Liver (tissue), 9 donors: ENCODE results near the gene SGCD. TPM values are rescaled to one million over a fixed set of nuclear protein-coding genes. Genes with fewer than 3 reads are reported as not detected.

ENCODE experiments used
- DNase-seq: peaks from one replicate; pipeline ENCODE4 v3.0.0-alpha.2; 2017; ENCODE audit warnings: low spot score
- H3K27ac ChIP-seq, 2 donors: one replicate each; pipeline ENCODE4 v1.7.0; 2013; ENCODE audit warnings: inconsistent platforms in 2 of 2, low read length in 2 of 2, control low read depth in 1 of 2, low read depth in 1 of 2, mild to moderate bottlenecking in 1 of 2
- H3K27me3 ChIP-seq, 4 donors: one replicate each; pipeline versions ENCODE4 v1.6.1 to v1.7.0; 2013; ENCODE audit warnings: low read length in 3 of 4, inconsistent platforms in 1 of 4, mild to moderate bottlenecking in 1 of 4, moderate library complexity in 1 of 4; ENCODE audit not compliant: control insufficient read depth in 4 of 4, insufficient read depth in 4 of 4
- H3K36me3 ChIP-seq, 4 donors: one replicate each; pipeline versions ENCODE4 v1.6.1 to v1.7.0; 2013; ENCODE audit warnings: low read length in 3 of 4, mild to moderate bottlenecking in 3 of 4, low read depth in 1 of 4, moderate library complexity in 1 of 4; ENCODE audit not compliant: control insufficient read depth in 4 of 4, insufficient read depth in 3 of 4
- H3K4me1 ChIP-seq, 4 donors: one replicate each; pipeline versions ENCODE4 v1.6.1 to v1.7.0; 2013; ENCODE audit warnings: low read length in 3 of 4, mild to moderate bottlenecking in 3 of 4, moderate library complexity in 1 of 4; ENCODE audit not compliant: control insufficient read depth in 4 of 4, insufficient read depth in 4 of 4
- H3K4me3 ChIP-seq, 3 donors: one replicate each; pipeline versions ENCODE4 v1.6.1 to v1.7.0; 2013; ENCODE audit warnings: low read length in 3 of 3, control low read depth in 1 of 3, low read depth in 1 of 3, mild to moderate bottlenecking in 1 of 3
- H3K9ac ChIP-seq, 2 donors: one replicate each; pipeline ENCODE4 v1.7.0; 2013; ENCODE audit warnings: low read length in 2 of 2, mild to moderate bottlenecking in 2 of 2, moderate library complexity in 2 of 2, control low read depth in 1 of 2, low read depth in 1 of 2
- H3K9me3 ChIP-seq, 4 donors: one replicate each; pipeline versions ENCODE4 v1.6.1 to v1.7.0; 2013; ENCODE audit warnings: low read length in 3 of 4; ENCODE audit not compliant: control insufficient read depth in 4 of 4
- EGR1 ChIP-seq, 2 donors: IDR thresholded peaks; 2 replicates each; pipeline ENCODE4 v1.6.1; 2016 to 2018; ENCODE audit warnings: antibody characterized with exemption in 2 of 2, low read depth in 2 of 2
- FOXA1 ChIP-seq: IDR thresholded peaks from 2 replicates; pipeline ENCODE4 v1.6.1; 2016; ENCODE audit warnings: antibody characterized with exemption
- FOXA2 ChIP-seq: IDR thresholded peaks from 2 replicates; pipeline ENCODE4 v1.6.1; 2016; ENCODE audit warnings: antibody characterized with exemption
- GABPA ChIP-seq, 2 donors: IDR thresholded peaks in 1 of 2; conservative IDR thresholded peaks in 1 of 2; 2 replicates each; pipeline ENCODE4 v1.6.1; 2016; ENCODE audit warnings: antibody characterized with exemption in 2 of 2, mild to moderate bottlenecking in 1 of 2, moderate library complexity in 1 of 2
- HNF4G ChIP-seq: IDR thresholded peaks from 2 replicates; pipeline ENCODE4 v1.6.1; 2016; ENCODE audit warnings: antibody characterized with exemption
- JUND ChIP-seq, 2 donors: IDR thresholded peaks; 2 replicates each; pipeline ENCODE4 v1.6.1; 2016; ENCODE audit warnings: antibody characterized with exemption in 2 of 2
- MAX ChIP-seq: IDR thresholded peaks from 2 replicates; pipeline ENCODE4 v1.6.1; 2016; ENCODE audit warnings: antibody characterized with exemption
- NR2F2 ChIP-seq: IDR thresholded peaks from 2 replicates; pipeline ENCODE4 v1.6.1; 2016; ENCODE audit warnings: antibody characterized with exemption
- RAD21 ChIP-seq, 2 donors: IDR thresholded peaks; 2 replicates each; pipeline ENCODE4 v1.6.1; 2016; ENCODE audit warnings: antibody characterized with exemption in 2 of 2, mild to moderate bottlenecking in 2 of 2
- REST ChIP-seq: IDR thresholded peaks from 2 replicates; pipeline ENCODE4 v1.6.1; 2016; ENCODE audit warnings: antibody characterized with exemption, mild to moderate bottlenecking
- RXRA ChIP-seq, 2 donors: IDR thresholded peaks; 2 replicates each; pipeline ENCODE4 v1.6.1; 2017 to 2018; ENCODE audit warnings: antibody characterized with exemption in 2 of 2, mild to moderate bottlenecking in 1 of 2
- SP1 ChIP-seq: IDR thresholded peaks from 2 replicates; pipeline ENCODE4 v1.6.1; 2018; ENCODE audit warnings: antibody characterized with exemption, mild to moderate bottlenecking
- TAF1 ChIP-seq: conservative IDR thresholded peaks from 2 replicates; pipeline ENCODE4 v1.6.1; 2016; ENCODE audit warnings: antibody characterized with exemption, mild to moderate bottlenecking
- YY1 ChIP-seq: IDR thresholded peaks from 2 replicates; pipeline ENCODE4 v1.6.1; 2016; ENCODE audit warnings: antibody characterized with exemption, mild to moderate bottlenecking
- WGBS: extraction: QIAGEN DNeasy Blood & Tissue Kit; methylation state at CpG from one replicate; pipeline ENCODE4 v1.1.7; 2013; 5-methylcytosine and 5-hydroxymethylcytosine counted together
- polyA plus RNA-seq, 2 donors: library from polyadenylated mRNA; stranded (reverse) in 1 of 2; unstranded in 1 of 2; fragments of 200-250 nt in 1 of 2; fragments of >200 nt in 1 of 2; fragmentation: Nextera tagmentation in 1 of 2; extraction: Ambion mirVana in 1 of 2; gene quantifications; one replicate each; pipeline versions ENCODE4 v1.2.1 to v1.2.3, GENCODE V29; 2013 to 2015
- total RNA-seq, 2 donors: library from RNA; depleted of rRNA; stranded (reverse); fragments of >200 nt; gene quantifications; one replicate each; pipeline ENCODE4 v1.2.3, GENCODE V29; 2014
- TF ChIP-seq, protein P1 (sequence below): IDR thresholded peaks from 2 replicates; pipeline ENCODE4 v1.6.1; 2016; ENCODE audit warnings: antibody characterized with exemption
- TF ChIP-seq, protein P2 (sequence below): IDR thresholded peaks from 2 replicates; pipeline ENCODE4 v1.6.1; 2016; ENCODE audit warnings: antibody characterized with exemption
- TF ChIP-seq, protein P3 (sequence below): fragments of 150-350 bp; IDR thresholded peaks from 2 replicates; pipeline ENCODE4 v1.5.1; 2017; ENCODE audit warnings: improper control_type of control experiment, low read depth, low read length; ENCODE audit not compliant: missing input control
- donor health status: healthy.
- donor health status: healthy.
- donor health status: healthy.
- donor health status: healthy.
- donor health status: healthy.

Gene SGCD
- total and polyA plus RNA-seq, 4 donors = 0.35 to 1.7 (median 1.0) TPM

DNA sequence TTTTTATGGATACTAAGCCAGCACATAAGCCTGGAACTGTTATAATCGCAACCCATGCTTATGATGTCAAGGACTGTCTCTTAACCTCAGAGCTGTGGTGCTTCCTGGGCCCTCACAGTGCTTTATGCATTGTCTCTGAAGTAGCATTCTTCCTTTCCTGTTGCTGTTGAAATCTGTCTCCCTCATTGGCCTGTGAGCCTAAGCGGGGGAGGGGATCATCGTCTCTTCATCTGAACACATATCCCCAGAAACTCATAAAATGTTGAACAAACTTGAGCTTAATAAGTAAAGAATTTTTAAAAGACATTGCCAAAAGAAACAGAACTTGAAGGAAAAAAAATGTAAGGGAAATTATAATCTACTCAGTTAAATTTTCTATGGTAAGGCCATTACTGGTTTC lies 80.3 kb downstream of the SGCD start:
- no peak overlapping the region for H3K27ac ChIP-seq
- 93% methylated on average over 3 of the region's 3 CpGs for WGBS
- no peak overlapping the region for H3K9ac ChIP-seq
- no peaks in the 10 kb centered on the region for H3K27me3 ChIP-seq
- no peaks in the 10 kb centered on the region for H3K9me3 ChIP-seq
- DNase-seq = no peak
- H3K4me3 ChIP-seq = no peak overlapping the region
- no peaks in the 10 kb centered on the region for H3K36me3 ChIP-seq
- no peaks in the 10 kb centered on the region for H3K4me1 ChIP-seq
- TF ChIP-seq GABPA (IDR thresholded peaks at IDR 0.05 in 1 of 2, conservative IDR thresholded peaks at IDR 0.05 in 1 of 2) = no peak
- TF ChIP-seq REST = no peak
- TF ChIP-seq, protein P1, sequence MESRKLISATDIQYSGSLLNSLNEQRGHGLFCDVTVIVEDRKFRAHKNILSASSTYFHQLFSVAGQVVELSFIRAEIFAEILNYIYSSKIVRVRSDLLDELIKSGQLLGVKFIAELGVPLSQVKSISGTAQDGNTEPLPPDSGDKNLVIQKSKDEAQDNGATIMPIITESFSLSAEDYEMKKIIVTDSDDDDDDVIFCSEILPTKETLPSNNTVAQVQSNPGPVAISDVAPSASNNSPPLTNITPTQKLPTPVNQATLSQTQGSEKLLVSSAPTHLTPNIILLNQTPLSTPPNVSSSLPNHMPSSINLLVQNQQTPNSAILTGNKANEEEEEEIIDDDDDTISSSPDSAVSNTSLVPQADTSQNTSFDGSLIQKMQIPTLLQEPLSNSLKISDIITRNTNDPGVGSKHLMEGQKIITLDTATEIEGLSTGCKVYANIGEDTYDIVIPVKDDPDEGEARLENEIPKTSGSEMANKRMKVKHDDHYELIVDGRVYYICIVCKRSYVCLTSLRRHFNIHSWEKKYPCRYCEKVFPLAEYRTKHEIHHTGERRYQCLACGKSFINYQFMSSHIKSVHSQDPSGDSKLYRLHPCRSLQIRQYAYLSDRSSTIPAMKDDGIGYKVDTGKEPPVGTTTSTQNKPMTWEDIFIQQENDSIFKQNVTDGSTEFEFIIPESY = no peak
- TF ChIP-seq, protein P2, sequence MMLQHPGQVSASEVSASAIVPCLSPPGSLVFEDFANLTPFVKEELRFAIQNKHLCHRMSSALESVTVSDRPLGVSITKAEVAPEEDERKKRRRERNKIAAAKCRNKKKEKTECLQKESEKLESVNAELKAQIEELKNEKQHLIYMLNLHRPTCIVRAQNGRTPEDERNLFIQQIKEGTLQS = no peak
- TF ChIP-seq NR2F2 = no peak
- no peak for TF ChIP-seq EGR1 (IDR thresholded peaks at IDR 0.05; ENCODE audit: low read depth in 2 of 2)
- no peak for TF ChIP-seq YY1
- TF ChIP-seq SP1 = no peak
- no peak for TF ChIP-seq MAX
- no peak for TF ChIP-seq TAF1
- no peak for TF ChIP-seq RAD21 (IDR thresholded peaks at IDR 0.05)
- TF ChIP-seq, protein P3, sequence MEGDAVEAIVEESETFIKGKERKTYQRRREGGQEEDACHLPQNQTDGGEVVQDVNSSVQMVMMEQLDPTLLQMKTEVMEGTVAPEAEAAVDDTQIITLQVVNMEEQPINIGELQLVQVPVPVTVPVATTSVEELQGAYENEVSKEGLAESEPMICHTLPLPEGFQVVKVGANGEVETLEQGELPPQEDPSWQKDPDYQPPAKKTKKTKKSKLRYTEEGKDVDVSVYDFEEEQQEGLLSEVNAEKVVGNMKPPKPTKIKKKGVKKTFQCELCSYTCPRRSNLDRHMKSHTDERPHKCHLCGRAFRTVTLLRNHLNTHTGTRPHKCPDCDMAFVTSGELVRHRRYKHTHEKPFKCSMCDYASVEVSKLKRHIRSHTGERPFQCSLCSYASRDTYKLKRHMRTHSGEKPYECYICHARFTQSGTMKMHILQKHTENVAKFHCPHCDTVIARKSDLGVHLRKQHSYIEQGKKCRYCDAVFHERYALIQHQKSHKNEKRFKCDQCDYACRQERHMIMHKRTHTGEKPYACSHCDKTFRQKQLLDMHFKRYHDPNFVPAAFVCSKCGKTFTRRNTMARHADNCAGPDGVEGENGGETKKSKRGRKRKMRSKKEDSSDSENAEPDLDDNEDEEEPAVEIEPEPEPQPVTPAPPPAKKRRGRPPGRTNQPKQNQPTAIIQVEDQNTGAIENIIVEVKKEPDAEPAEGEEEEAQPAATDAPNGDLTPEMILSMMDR = no peak
- no peak for TF ChIP-seq FOXA2
- TF ChIP-seq JUND (IDR thresholded peaks at IDR 0.05) = no peak
- no peak for TF ChIP-seq FOXA1
- TF ChIP-seq RXRA (IDR thresholded peaks at IDR 0.05) = no peak
- TF ChIP-seq HNF4G = no peak

DNA sequence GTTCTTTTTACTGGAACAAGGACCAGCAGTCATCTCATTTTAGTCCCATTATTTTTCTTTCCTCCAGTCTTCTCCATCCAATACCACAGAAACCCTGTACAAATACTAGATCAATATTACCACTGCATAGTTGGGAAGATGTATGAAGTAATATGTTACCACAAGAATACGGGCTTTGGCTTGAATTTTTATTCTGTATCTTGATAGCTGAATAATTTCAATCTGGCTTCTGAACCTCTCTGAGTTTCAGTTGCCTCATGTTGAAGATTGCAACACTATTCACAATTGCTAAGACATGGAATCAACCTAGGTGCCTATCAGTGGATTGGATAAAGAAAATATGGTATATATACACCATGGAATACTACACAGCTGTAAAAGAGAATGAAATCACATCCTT lies 82.9 kb downstream of the SGCD start:
- Histone ChIP-seq H3K4me1 (no peaks in the 10 kb centered on the region), H3K4me3 (no peak overlapping the region), H3K36me3 (no peaks in the 10 kb centered on the region), H3K27me3 (no peaks in the 10 kb centered on the region), H3K9me3 (no peaks in the 10 kb centered on the region), H3K9ac (no peak overlapping the region), H3K27ac (no peak overlapping the region)
- no peak for TF ChIP-seq EGR1 (IDR thresholded peaks at IDR 0.05; ENCODE audit: low read depth in 2 of 2)
- TF ChIP-seq, protein P2 = no peak
- no peak for TF ChIP-seq FOXA1
- no peak for TF ChIP-seq REST
- TF ChIP-seq TAF1 = no peak
- TF ChIP-seq, protein P1 = no peak
- no peak for TF ChIP-seq YY1
- TF ChIP-seq GABPA (IDR thresholded peaks at IDR 0.05 in 1 of 2, conservative IDR thresholded peaks at IDR 0.05 in 1 of 2) = no peak
- TF ChIP-seq FOXA2 = no peak
- TF ChIP-seq RAD21 (IDR thresholded peaks at IDR 0.05) = no peak
- no peak for TF ChIP-seq RXRA (IDR thresholded peaks at IDR 0.05)
- no peak for TF ChIP-seq HNF4G
- DNase-seq = no peak
- 74% methylated on average over 1 of the region's 1 CpG for WGBS
